KOPT-K1 (cell line): ENCODE measurements around the gene KLF18.
"Not testable (repeated sequence)": the region's sequence is repeated elsewhere in the genome, so short reads cannot be mapped to it uniquely, and the experiment has no call there.

Experiments
- H3K27ac ChIP-seq: fragments of 200-600 bp; sonication (generic); 2 replicates; pipeline ENCODE4 v1.5.1; 2016; ENCODE audit warnings: antibody characterized with exemption, mild to moderate bottlenecking, low read depth, low read length; ENCODE audit not compliant: poor library complexity, severe bottlenecking
- H3K36me3 ChIP-seq: fragments of 200-600 bp; sonication (generic); 2 replicates; pipeline ENCODE4 v1.5.1; 2017; ENCODE audit warnings: antibody characterized with exemption, mild to moderate bottlenecking, low read length, moderate library complexity; ENCODE audit not compliant: insufficient read depth
- H3K9me3 ChIP-seq: fragments of 200-600 bp; sonication (generic); 2 replicates; pipeline ENCODE4 v1.5.1; 2017; ENCODE audit warnings: antibody characterized with exemption, low read length, mild to moderate bottlenecking; ENCODE audit not compliant: insufficient read depth, poor library complexity, severe bottlenecking

The KLF18 gene

GRCh38 chr1:44138239-44138638 lies 3.2 kb downstream of the KLF18 start:
- Histone ChIP-seq H3K9me3 (no peaks in the 10 kb centered on the region), H3K36me3 (no peaks in the 10 kb centered on the region), H3K27ac (no peak overlapping the region)

GRCh38 chr1:44135886-44136285 lies 5.5 kb downstream of the KLF18 start:
- Histone ChIP-seq H3K27ac (no peak overlapping the region), H3K36me3 (no peaks in the 10 kb centered on the region), H3K9me3 (no peaks in the 10 kb centered on the region)

GRCh38 chr1:44134071-44134920 lies 7.1 kb downstream of the KLF18 start:
- no peaks in the 10 kb centered on the region for H3K9me3 ChIP-seq
- H3K27ac ChIP-seq: no peak overlapping the region
- no peaks in the 10 kb centered on the region for H3K36me3 ChIP-seq

- H3K36me3 ChIP-seq: no peaks in the 10 kb centered on the region
- H3K9me3 ChIP-seq: no peaks in the 10 kb centered on the region
- no peak overlapping the region for H3K27ac ChIP-seq
Observed at GRCh38 chr1:44131411-44131810, 10.0 kb downstream of the KLF18 start.

GRCh38 chr1:44129616-44130500 lies 11.6 kb downstream of the KLF18 start:
- Histone ChIP-seq H3K27ac (no peak overlapping the region), H3K9me3 (no peaks in the 10 kb centered on the region), H3K36me3 (no peaks in the 10 kb centered on the region)

GRCh38 chr1:44120398-44120949 lies 21.0 kb downstream of the KLF18 start:
- Histone ChIP-seq H3K27ac (no peak overlapping the region), H3K36me3 (no peaks in the 10 kb centered on the region), H3K9me3 (no peaks in the 10 kb centered on the region)

GRCh38 chr1:44119525-44119924 lies 21.9 kb downstream of the KLF18 start:
- Histone ChIP-seq H3K27ac (no peak overlapping the region), H3K36me3 (no peaks in the 10 kb centered on the region), H3K9me3 (no peaks in the 10 kb centered on the region)

- H3K27ac ChIP-seq: no peak within 1 kb of the TSS
- no peaks in the 10 kb centered on the region for H3K36me3 ChIP-seq
- H3K9me3 ChIP-seq: no peaks in the 10 kb centered on the region
Observed at GRCh38 chr1:44118682-44119081, 22.7 kb downstream of the KLF18 start, which contains the start of gene KLF17. KLF17 (plus strand) TSS chr1:44118821; CDS start chr1:44118908, 87 bp downstream.

- H3K36me3 ChIP-seq, H3K9me3 ChIP-seq, H3K27ac ChIP-seq: not testable (repeated sequence)
Observed at GRCh38 chr1:44117272-44117671, 24.2 kb downstream of the KLF18 start.

- Histone ChIP-seq H3K36me3 (no peaks in the 10 kb centered on the region), H3K9me3 (no peaks in the 10 kb centered on the region), H3K27ac (no peak overlapping the region)
Observed at GRCh38 chr1:44114098-44114497, 27.3 kb downstream of the KLF18 start.

- Histone ChIP-seq H3K36me3 (no peaks in the 10 kb centered on the region), H3K27ac (no peak overlapping the region), H3K9me3 (no peaks in the 10 kb centered on the region)
Observed at GRCh38 chr1:44113095-44113609, 28.3 kb downstream of the KLF18 start.

GRCh38 chr1:44112486-44112885 lies 28.9 kb downstream of the KLF18 start:
- Histone ChIP-seq H3K9me3 (no peaks in the 10 kb centered on the region), H3K36me3 (no peaks in the 10 kb centered on the region), H3K27ac (no peak overlapping the region)

- H3K36me3 ChIP-seq: no peaks in the 10 kb centered on the region
- no peaks in the 10 kb centered on the region for H3K9me3 ChIP-seq
- no peak overlapping the region for H3K27ac ChIP-seq
Observed at GRCh38 chr1:44111861-44112260, 29.6 kb downstream of the KLF18 start.

- H3K9me3 ChIP-seq: no peaks in the 10 kb centered on the region
- no peaks in the 10 kb centered on the region for H3K36me3 ChIP-seq
- no peak overlapping the region for H3K27ac ChIP-seq
Observed at GRCh38 chr1:44110916-44111315, 30.5 kb downstream of the KLF18 start.

- no peaks in the 10 kb centered on the region for H3K9me3 ChIP-seq
- no peaks in the 10 kb centered on the region for H3K36me3 ChIP-seq
- no peak overlapping the region for H3K27ac ChIP-seq
Observed at GRCh38 chr1:44108971-44109370, 32.5 kb downstream of the KLF18 start.
